ENCODE results near the gene STX12.

- TF ChIP-seq CTCF (IDR thresholded peaks at IDR 0.05; ENCODE audit: low read depth, low read length), result no peak
- no peak for TF ChIP-seq EZH2phosphoT487 (IDR thresholded peaks at IDR 0.05; ENCODE audit: low read depth)
These were observed 9.7 kb upstream of the STX12 start for GRCh38 chr1:27763358-27763757.

Data from OCI-LY3 (cell line).